K562 (cell line): ENCODE measurements around the gene ARMH3.

ENCODE experiments used
- ATF1 ChIP-seq, 2 experiments: fragments of 450-650 bp in 1 of 2; IDR thresholded peaks; 2 replicates each; pipeline ENCODE4 v1.6.1; 2016; ENCODE audit warnings: missing compliant biosample characterization in 1 of 2, missing genetic modification characterization in 1 of 2
- FOXA3 ChIP-seq, 2 experiments: fragments of 450-650 bp in 1 of 2; sonication (generic) in 1 of 2; formaldehyde crosslinking; IDR thresholded peaks in 1 of 2; conservative IDR thresholded peaks in 1 of 2; 2 replicates each; pipeline versions ENCODE4 v1.4.0 to v1.8.0; 2020 to 2022; ENCODE audit warnings: mild to moderate bottlenecking in 2 of 2, missing genetic modification reagents in 1 of 2
- KAT2B ChIP-seq: IDR thresholded peaks from one replicate; pipeline ENCODE4 v1.6.1; 2012; ENCODE audit warnings: low read depth, mild to moderate bottlenecking, control low read depth, inconsistent platforms, low read length, moderate library complexity
- KLF6 ChIP-seq: fragments of 250-450 bp; sonication (Bioruptor Pico); IDR thresholded peaks from 2 replicates; pipeline ENCODE4 v1.4.0; 2020; ENCODE audit warnings: mild to moderate bottlenecking, moderate library complexity, borderline replicate concordance
- LEF1 ChIP-seq: fragments of 450-650 bp; IDR thresholded peaks from 2 replicates; pipeline ENCODE4 v1.6.1; 2016; ENCODE audit warnings: mild to moderate bottlenecking
- MAFK ChIP-seq: IDR thresholded peaks from 2 replicates; pipeline ENCODE4 v1.6.1; 2011; ENCODE audit warnings: low read length, improper control_type of control experiment
- NR4A1 ChIP-seq, 2 experiments: fragments of 250-450 bp in 1 of 2; fragments of 450-650 bp in 1 of 2; sonication (Bioruptor Pico) in 1 of 2; IDR thresholded peaks; 2 replicates each; pipeline versions ENCODE4 v1.4.0 to v1.6.1; 2016 to 2020; ENCODE audit warnings: mild to moderate bottlenecking in 2 of 2, missing compliant biosample characterization in 1 of 2, missing genetic modification characterization in 1 of 2, moderate library complexity in 1 of 2
- RBBP5 ChIP-seq: fragments of 200-600 bp; sonication (generic); IDR thresholded peaks from 2 replicates; pipeline ENCODE4 v1.6.1; 2012; ENCODE audit warnings: borderline replicate concordance, mild to moderate bottlenecking, low read length, control low read depth, inconsistent platforms; ENCODE audit not compliant: insufficient read depth, poor library complexity, severe bottlenecking
- TAF1 ChIP-seq: IDR thresholded peaks from 2 replicates; pipeline ENCODE4 v1.6.1; 2011; ENCODE audit warnings: mild to moderate bottlenecking, low read length, moderate library complexity; ENCODE audit not compliant: insufficient read depth, control insufficient read depth, severe bottlenecking; ENCODE audit errors: extremely low read depth
- THAP7 ChIP-seq: fragments of 250-450 bp; sonication (Bioruptor Pico); IDR thresholded peaks from 2 replicates; pipeline ENCODE4 v1.5.0; 2021
- ZNF232 ChIP-seq: sonication (generic); formaldehyde crosslinking; IDR thresholded peaks from 2 replicates; pipeline ENCODE4 v1.8.0; 2022; ENCODE audit warnings: mild to moderate bottlenecking, missing genetic modification reagents
- ZSCAN29 ChIP-seq: fragments of 450-650 bp; IDR thresholded peaks from 2 replicates; pipeline ENCODE4 v1.6.1; 2017

GRCh38 chr10:101859530-101859929, 196.4 kb downstream of the ARMH3 start:
- TF ChIP-seq THAP7 (CRISPR knock-in tag) = no peak
- TF ChIP-seq ATF1 (CRISPR knock-in tag; IDR thresholded peaks at IDR 0.05) = no peak
- no peak for TF ChIP-seq ATF1 (tag; IDR thresholded peaks at IDR 0.05)
- TF ChIP-seq FOXA3 (CRISPR knock-in tag; conservative IDR thresholded peaks at IDR 0.05 in 1 of 2, IDR thresholded peaks at IDR 0.05 in 1 of 2) = no peak
- TF ChIP-seq KAT2B = no peak
- no peak for TF ChIP-seq ZNF232 (CRISPR knock-in tag)
- no peak for TF ChIP-seq RBBP5
- no peak for TF ChIP-seq KLF6
- TF ChIP-seq NR4A1 (CRISPR knock-in tag; IDR thresholded peaks at IDR 0.05) = no peak
- no peak for TF ChIP-seq NR4A1 (tag; IDR thresholded peaks at IDR 0.05)
- no peak for TF ChIP-seq ZSCAN29
- TF ChIP-seq TAF1 = no peak
- no peak for TF ChIP-seq LEF1
- no peak for TF ChIP-seq MAFK
